IMR-90 (cell line): ENCODE data around the gene ARHGAP12. TPM values are rescaled to one million over a fixed set of nuclear protein-coding genes. Genes with fewer than 3 reads are reported as not detected.

Source experiments
- ATAC-seq: fragments of 200-7000 bp; cut with Tn5 transposase; 2 replicates; pipeline ENCODE4 v1.9.1; 2020; ENCODE audit warnings: low read depth, mild to moderate bottlenecking, moderate library complexity
- BruUV-seq: library from RNA; stranded (reverse); fragments of 400-500 nt; replicated peaks from 2 replicates; lab custom pipeline; 2021; lab: Mats Ljungman, UMichigan
- CTCF ChIA-PET: fragments of 300-600 bp; formaldehyde crosslinking; extraction: SDS; loops from one replicate; lab custom pipeline; 2021; ENCODE audit warnings: antibody characterized with exemption; lab: Yijun Ruan, JAX
- POLR2A ChIA-PET: fragments of 300-600 bp; sonication (Branson Sonifier 250); formaldehyde crosslinking; loops from one replicate; lab custom pipeline; 2022; ENCODE audit warnings: antibody characterized with exemption; ENCODE audit not compliant: unreplicated experiment; lab: Charles Lee
- DNase-seq: peaks from one replicate; pipeline ENCODE4 v3.0.0; 2013
- H2AFZ ChIP-seq: replicated peaks from 2 replicates; pipeline ENCODE3; 2013; ENCODE audit warnings: low read length, mild to moderate bottlenecking; ENCODE audit not compliant: poor library complexity
- H2AK5ac ChIP-seq: 2 replicates; pipeline ENCODE4 v1.6.1; 2013; ENCODE audit warnings: low read depth, low read length, inconsistent platforms
- H2AK9ac ChIP-seq: replicated peaks from 2 replicates; pipeline ENCODE3; 2013; ENCODE audit warnings: mild to moderate bottlenecking, low read depth, low read length, moderate library complexity; ENCODE audit not compliant: poor library complexity
- H2BK120ac ChIP-seq: 2 replicates; pipeline ENCODE4 v1.6.1; 2013; ENCODE audit warnings: low read depth, low read length, inconsistent platforms
- H2BK15ac ChIP-seq: 3 replicates; pipeline ENCODE4 v1.6.1; 2013; ENCODE audit warnings: low read depth, low read length, inconsistent platforms
- H2BK20ac ChIP-seq: 2 replicates; pipeline ENCODE4 v1.6.1; 2013; ENCODE audit warnings: low read depth, mild to moderate bottlenecking, inconsistent platforms, low read length, moderate library complexity
- H2BK5ac ChIP-seq: 2 replicates; pipeline ENCODE4 v1.6.1; 2013; ENCODE audit warnings: mild to moderate bottlenecking, low read depth, low read length, inconsistent platforms; ENCODE audit not compliant: poor library complexity, severe bottlenecking
- H3K14ac ChIP-seq: replicated peaks from 2 replicates; pipeline ENCODE4 v1.6.1; 2013; ENCODE audit warnings: low read depth, low read length, inconsistent platforms
- H3K18ac ChIP-seq: 2 replicates; pipeline ENCODE4 v1.6.1; 2013; ENCODE audit warnings: low read depth, low read length, control low read depth
- H3K23ac ChIP-seq: 2 replicates; pipeline ENCODE4 v1.6.1; 2013; ENCODE audit warnings: low read depth, low read length, inconsistent platforms
- H3K27ac ChIP-seq: 2 replicates; pipeline ENCODE4 v1.5.1; 2013; ENCODE audit warnings: mild to moderate bottlenecking, control low read depth, low read length; ENCODE audit not compliant: insufficient read depth
- H3K27me3 ChIP-seq: 2 replicates; pipeline ENCODE4 v1.6.1; 2013; ENCODE audit warnings: low read length; ENCODE audit not compliant: control insufficient read depth, insufficient read depth
- H3K36me3 ChIP-seq: 2 replicates; pipeline ENCODE4 v1.6.1; 2013; ENCODE audit warnings: low read length, mixed read lengths; ENCODE audit not compliant: control insufficient read depth, insufficient read depth
- H3K4ac ChIP-seq: 2 replicates; pipeline ENCODE4 v1.6.1; 2013; ENCODE audit warnings: low read depth, low read length, inconsistent platforms
- H3K4me1 ChIP-seq: 2 replicates; pipeline ENCODE4 v1.6.1; 2013; ENCODE audit warnings: low read length, mixed read lengths; ENCODE audit not compliant: control insufficient read depth, insufficient read depth
- H3K4me2 ChIP-seq: 2 replicates; pipeline ENCODE4 v1.6.1; 2013; ENCODE audit warnings: low read depth, mild to moderate bottlenecking, control low read depth, low read length, moderate library complexity
- H3K4me3 ChIP-seq: 2 replicates; pipeline ENCODE4 v1.5.1; 2013; ENCODE audit warnings: low read depth, mild to moderate bottlenecking, control low read depth, low read length, moderate library complexity; ENCODE audit not compliant: insufficient read depth
- H3K56ac ChIP-seq: 2 replicates; pipeline ENCODE4 v1.6.1; 2013; ENCODE audit warnings: low read length, inconsistent platforms; ENCODE audit not compliant: insufficient read depth; ENCODE audit errors: extremely low read depth
- H3K79me1 ChIP-seq, 2 experiments: 2 replicates each; pipeline ENCODE4 v1.6.1; 2013; ENCODE audit warnings: low read length in 2 of 2, inconsistent platforms in 1 of 2, low read depth in 1 of 2
- H3K9ac ChIP-seq: 2 replicates; pipeline ENCODE4 v1.6.1; 2013; ENCODE audit warnings: low read depth, low read length, control low read depth
- H3K9me1 ChIP-seq: 2 replicates; pipeline ENCODE4 v1.6.1; 2013; ENCODE audit warnings: low read length, inconsistent platforms; ENCODE audit not compliant: insufficient read depth
- H3K9me3 ChIP-seq: 2 replicates; pipeline ENCODE4 v1.6.1; 2013; ENCODE audit warnings: low read length; ENCODE audit not compliant: control insufficient read depth, insufficient read depth
- H4K20me1 ChIP-seq: 2 replicates; pipeline ENCODE4 v1.6.1; 2013; ENCODE audit warnings: low read length, inconsistent platforms; ENCODE audit not compliant: insufficient read depth
- H4K5ac ChIP-seq: 2 replicates; pipeline ENCODE4 v1.6.1; 2013; ENCODE audit warnings: mild to moderate bottlenecking, low read depth, low read length, control low read depth
- H4K8ac ChIP-seq, 2 experiments: 2 replicates each; pipeline ENCODE4 v1.6.1; 2013; ENCODE audit warnings: low read depth in 2 of 2, low read length in 2 of 2, control low read depth in 1 of 2, inconsistent platforms in 1 of 2
- H4K91ac ChIP-seq: 2 replicates; pipeline ENCODE4 v1.6.1; 2013; ENCODE audit warnings: low read depth, low read length, inconsistent platforms; ENCODE audit not compliant: insufficient read depth
- BHLHE40 ChIP-seq: fragments of 150-350 bp; IDR thresholded peaks from 2 replicates; pipeline ENCODE4 v1.6.1; 2016; ENCODE audit warnings: mild to moderate bottlenecking, low read depth, low read length
- CEBPB ChIP-seq: IDR thresholded peaks from 2 replicates; pipeline ENCODE4 v1.6.1; 2012; ENCODE audit warnings: low read depth, low read length, improper control_type of control experiment
- CHD1 ChIP-seq: IDR thresholded peaks from 2 replicates; pipeline ENCODE4 v1.6.1; 2012; ENCODE audit warnings: low read depth, low read length, improper control_type of control experiment
- FOS ChIP-seq: fragments of 150-350 bp; IDR thresholded peaks from 2 replicates; pipeline ENCODE4 v1.6.1; 2016; ENCODE audit warnings: low read depth, low read length
- MAFK ChIP-seq: IDR thresholded peaks from 2 replicates; pipeline ENCODE4 v1.6.1; 2012; ENCODE audit warnings: low read depth, low read length, improper control_type of control experiment
- MAZ ChIP-seq: IDR thresholded peaks from 2 replicates; pipeline ENCODE4 v1.6.1; 2012; ENCODE audit warnings: low read depth, mild to moderate bottlenecking, low read length, improper control_type of control experiment, moderate library complexity, borderline replicate concordance
- MXI1 ChIP-seq: IDR thresholded peaks from 2 replicates; pipeline ENCODE4 v1.6.1; 2012; ENCODE audit warnings: low read depth, mild to moderate bottlenecking, low read length, moderate library complexity, borderline replicate concordance
- NFE2L2 ChIP-seq: fragments of 150-350 bp; IDR thresholded peaks from 2 replicates; pipeline ENCODE4 v1.6.1; 2016; ENCODE audit warnings: low read depth, mild to moderate bottlenecking, low read length
- POLR2A ChIP-seq: IDR thresholded peaks from 2 replicates; pipeline ENCODE4 v1.6.1; 2012; ENCODE audit warnings: mild to moderate bottlenecking, low read depth, low read length
- RAD21 ChIP-seq: IDR thresholded peaks from 2 replicates; pipeline ENCODE4 v1.6.1; 2012; ENCODE audit warnings: low read length, improper control_type of control experiment
- RCOR1 ChIP-seq: IDR thresholded peaks from 2 replicates; pipeline ENCODE4 v1.6.1; 2012; ENCODE audit warnings: mild to moderate bottlenecking, low read length, improper control_type of control experiment; ENCODE audit not compliant: insufficient replicate concordance
- RFX5 ChIP-seq: IDR thresholded peaks from 2 replicates; pipeline ENCODE4 v1.8.0; 2012; ENCODE audit warnings: low read depth, mild to moderate bottlenecking, low read length, moderate library complexity
- SMC3 ChIP-seq: fragments of 150-350 bp; IDR thresholded peaks from 2 replicates; pipeline ENCODE4 v1.6.1; 2016; ENCODE audit warnings: low read depth, mild to moderate bottlenecking, antibody characterized with exemption, low read length, moderate library complexity
- dilution Hi-C: fragments of 300-500 bp; cut with HindIII; formaldehyde crosslinking; loops from one replicate; pipeline ENCODE4 v1.14.3; 2018; ENCODE audit warnings: low sequenced_read_pairs; ENCODE audit not compliant: unreplicated experiment
- in situ Hi-C: fragments of 300-500 bp; cut with MboI; formaldehyde crosslinking; loops from 3 replicates; pipeline ENCODE4 v1.14.3; 2019; ENCODE audit warnings: low sequenced_read_pairs, inconsistent platforms, mixed read lengths
- intact Hi-C: fragments of 100-400 bp; cut with micrococcal nuclease; formaldehyde crosslinking; loops from 2 replicates; pipeline ENCODE4 v1.10.0; 2022
- polyA plus RNA-seq, 3 experiments: library from polyadenylated mRNA; depleted of rRNA; stranded (reverse); fragments of >200 nt; gene quantifications; 2 replicates each; pipeline ENCODE4 v1.2.3, GENCODE V29; 2012; ENCODE audit warnings: low replicate concordance in 1 of 3
- total RNA-seq: library from RNA; depleted of rRNA; stranded (reverse); fragments of >200 nt; gene quantifications from 2 replicates; pipeline ENCODE4 v1.2.3, GENCODE V29; 2012
- TF ChIP-seq, protein P1 (sequence below): conservative IDR thresholded peaks from 2 replicates; pipeline ENCODE4 v1.5.1; 2012; ENCODE audit warnings: mild to moderate bottlenecking, low read depth, low read length, improper control_type of control experiment
- TF ChIP-seq, protein P2 (sequence below): fragments of 150-350 bp; IDR thresholded peaks from 2 replicates; pipeline ENCODE4 v1.6.1; 2017; ENCODE audit warnings: mild to moderate bottlenecking, antibody characterized with exemption, low read length, low read depth
- TF ChIP-seq, protein P3 (sequence below): fragments of 150-350 bp; IDR thresholded peaks from 2 replicates; pipeline ENCODE4 v1.6.1; 2016; ENCODE audit warnings: low read depth, mild to moderate bottlenecking, low read length, moderate library complexity, borderline replicate concordance

Gene ARHGAP12
- total and polyA plus RNA-seq, 2 of the 4 experiments (the other 2 are of a cell fraction): 9.0 to 28.5 TPM

DNA sequence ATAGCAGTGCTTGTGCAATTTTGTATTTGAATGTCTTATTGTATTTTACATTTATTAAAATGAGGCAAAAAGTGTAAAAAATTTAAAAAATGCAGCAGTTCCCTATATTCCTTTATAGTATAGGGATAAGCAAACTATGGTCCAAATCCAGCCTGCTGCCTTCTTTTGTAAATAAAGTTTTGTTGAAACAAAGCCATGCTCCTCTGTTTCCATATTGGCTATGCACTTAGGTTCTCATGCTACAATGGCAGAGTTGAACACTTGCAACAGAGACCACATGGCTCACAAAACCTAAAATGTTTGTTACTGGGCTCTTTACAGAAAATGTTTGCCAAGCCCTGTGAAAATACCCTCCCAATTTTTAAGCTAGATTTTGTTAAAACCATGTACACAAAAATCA lies 50.1 kb downstream of the ARHGAP12 start:
- H3K14ac ChIP-seq: no peak overlapping the region
- no peak overlapping the region for H2BK20ac ChIP-seq
- TF ChIP-seq RAD21 (no peak), MAZ (no peak), RCOR1 (no peak), CHD1 (no peak), SMC3 (no peak), MXI1 (no peak), FOS (no peak), RFX5 (no peak), POLR2A (no peak), BHLHE40 (no peak), MAFK (no peak), NFE2L2 (no peak), CEBPB (no peak)
- TF ChIP-seq, protein P1, sequence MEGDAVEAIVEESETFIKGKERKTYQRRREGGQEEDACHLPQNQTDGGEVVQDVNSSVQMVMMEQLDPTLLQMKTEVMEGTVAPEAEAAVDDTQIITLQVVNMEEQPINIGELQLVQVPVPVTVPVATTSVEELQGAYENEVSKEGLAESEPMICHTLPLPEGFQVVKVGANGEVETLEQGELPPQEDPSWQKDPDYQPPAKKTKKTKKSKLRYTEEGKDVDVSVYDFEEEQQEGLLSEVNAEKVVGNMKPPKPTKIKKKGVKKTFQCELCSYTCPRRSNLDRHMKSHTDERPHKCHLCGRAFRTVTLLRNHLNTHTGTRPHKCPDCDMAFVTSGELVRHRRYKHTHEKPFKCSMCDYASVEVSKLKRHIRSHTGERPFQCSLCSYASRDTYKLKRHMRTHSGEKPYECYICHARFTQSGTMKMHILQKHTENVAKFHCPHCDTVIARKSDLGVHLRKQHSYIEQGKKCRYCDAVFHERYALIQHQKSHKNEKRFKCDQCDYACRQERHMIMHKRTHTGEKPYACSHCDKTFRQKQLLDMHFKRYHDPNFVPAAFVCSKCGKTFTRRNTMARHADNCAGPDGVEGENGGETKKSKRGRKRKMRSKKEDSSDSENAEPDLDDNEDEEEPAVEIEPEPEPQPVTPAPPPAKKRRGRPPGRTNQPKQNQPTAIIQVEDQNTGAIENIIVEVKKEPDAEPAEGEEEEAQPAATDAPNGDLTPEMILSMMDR: no peak
- TF ChIP-seq, protein P2, sequence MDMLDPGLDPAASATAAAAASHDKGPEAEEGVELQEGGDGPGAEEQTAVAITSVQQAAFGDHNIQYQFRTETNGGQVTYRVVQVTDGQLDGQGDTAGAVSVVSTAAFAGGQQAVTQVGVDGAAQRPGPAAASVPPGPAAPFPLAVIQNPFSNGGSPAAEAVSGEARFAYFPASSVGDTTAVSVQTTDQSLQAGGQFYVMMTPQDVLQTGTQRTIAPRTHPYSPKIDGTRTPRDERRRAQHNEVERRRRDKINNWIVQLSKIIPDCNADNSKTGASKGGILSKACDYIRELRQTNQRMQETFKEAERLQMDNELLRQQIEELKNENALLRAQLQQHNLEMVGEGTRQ: no peak
- TF ChIP-seq, protein P3, sequence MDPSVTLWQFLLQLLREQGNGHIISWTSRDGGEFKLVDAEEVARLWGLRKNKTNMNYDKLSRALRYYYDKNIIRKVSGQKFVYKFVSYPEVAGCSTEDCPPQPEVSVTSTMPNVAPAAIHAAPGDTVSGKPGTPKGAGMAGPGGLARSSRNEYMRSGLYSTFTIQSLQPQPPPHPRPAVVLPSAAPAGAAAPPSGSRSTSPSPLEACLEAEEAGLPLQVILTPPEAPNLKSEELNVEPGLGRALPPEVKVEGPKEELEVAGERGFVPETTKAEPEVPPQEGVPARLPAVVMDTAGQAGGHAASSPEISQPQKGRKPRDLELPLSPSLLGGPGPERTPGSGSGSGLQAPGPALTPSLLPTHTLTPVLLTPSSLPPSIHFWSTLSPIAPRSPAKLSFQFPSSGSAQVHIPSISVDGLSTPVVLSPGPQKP: no peak
- dilution Hi-C loops (no loop called here), in situ Hi-C loops (no loop called here), intact Hi-C loops (no loop called here)
- no peak overlapping the region for H2AFZ ChIP-seq
- H2BK15ac ChIP-seq: no peak overlapping the region
- no peaks in the 10 kb centered on the region for H3K9me3 ChIP-seq
- ATAC-seq: no peak
- H3K4me2 ChIP-seq: no peak overlapping the region
- H2BK120ac ChIP-seq: no peak overlapping the region
- CTCF ChIA-PET: interaction anchor here (1.2 kb wide), 1 partner anchor 28 kb away, joined by 3 read pairs; no protein-coding TSS in a partner anchor
- no peak overlapping the region for H2AK5ac ChIP-seq
- no peak overlapping the region for H3K23ac ChIP-seq
- no peak overlapping the region for H4K91ac ChIP-seq
- no peak overlapping the region for H2AK9ac ChIP-seq
- POLR2A ChIA-PET: interaction anchor here (0.5 kb wide), 1 partner anchor 76 kb away, joined by 3 read pairs; no protein-coding TSS in a partner anchor
- H4K20me1 ChIP-seq: no peaks in the 10 kb centered on the region
- peaks cover 2% of the 10 kb centered on the region; the same call in 1 of the 2 replicates for H3K4me1 ChIP-seq
- H3K4ac ChIP-seq: no peak overlapping the region
- H2BK5ac ChIP-seq: no peak overlapping the region
- H3K27me3 ChIP-seq: no peaks in the 10 kb centered on the region
- no peak overlapping the region for H3K27ac ChIP-seq
- no peak overlapping the region for H3K4me3 ChIP-seq
- DNase-seq: no peak
- H4K5ac ChIP-seq: no peak overlapping the region
- H3K9me1 ChIP-seq: peaks cover 3% of the 10 kb centered on the region; the same call in 1 of the 2 replicates
- no peak overlapping the region for H3K18ac ChIP-seq
- peaks cover 11 to 45% of the 10 kb centered on the region in 2 experiments for H3K79me1 ChIP-seq
- BruUV-seq: no TSS peak
- H3K9ac ChIP-seq: no peak overlapping the region
- no peak overlapping the region for H4K8ac ChIP-seq
- H3K56ac ChIP-seq: no peak overlapping the region
- no peaks in the 10 kb centered on the region for H3K36me3 ChIP-seq
